HCT116 (cell line): ENCODE data around the gene ZNF862. TPM values are rescaled to one million over a fixed set of nuclear protein-coding genes. Genes with fewer than 3 reads are reported as not detected.

Source experiments
- ATAC-seq: fragments of 200-7000 bp; cut with Tn5 transposase; 2 replicates; pipeline ENCODE4 v1.9.1; 2020; ENCODE audit warnings: mild to moderate bottlenecking, moderate library complexity
- BruUV-seq: library from RNA; stranded (reverse); fragments of 400-500 nt; replicated peaks from 2 replicates; lab custom pipeline; 2021; lab: Mats Ljungman, UMichigan
- CTCF ChIA-PET: fragments of 300-600 bp; sonication (Branson Sonifier 250); formaldehyde crosslinking; loops from one replicate; lab custom pipeline; 2021; ENCODE audit warnings: antibody characterized with exemption; lab: Charles Lee
- POLR2A ChIA-PET: fragments of 300-600, 350-600 bp; sonication (Branson Sonifier 250); formaldehyde crosslinking; loops from one replicate; lab custom pipeline; 2021; ENCODE audit warnings: antibody characterized with exemption; lab: Charles Lee
- RAD21 ChIA-PET, 2 experiments: fragments of 300-600 bp; sonication (Branson Sonifier 250); formaldehyde crosslinking; loops; one replicate each; lab custom pipeline; 2023; ENCODE audit warnings: low total read pairs in 2 of 2; ENCODE audit not compliant: uncharacterized antibody in 2 of 2, unreplicated experiment in 2 of 2, low non-redundant PET in 1 of 2; lab: Charles Lee
- DNase-seq: peaks from one replicate; pipeline ENCODE4 v3.0.0-alpha.2; 2010; ENCODE audit warnings: low read depth, low spot score
- H2AFZ ChIP-seq: fragments of 200-600 bp; shearing (Covaris generic), sonication (generic); 2 replicates; pipeline ENCODE4 v1.6.1; 2017; ENCODE audit warnings: low read depth, mixed run types, mixed read lengths, antibody characterized with exemption, low read length; ENCODE audit not compliant: poor library complexity, severe bottlenecking
- H3K27ac ChIP-seq: 2 replicates; pipeline ENCODE4 v1.5.1; 2012; ENCODE audit warnings: low read depth, low read length
- H3K27me3 ChIP-seq: fragments of 200-600 bp; sonication (generic); 2 replicates; pipeline ENCODE4 v1.6.1; 2016; ENCODE audit warnings: mixed run types, low read length, mixed read lengths; ENCODE audit not compliant: insufficient read depth
- H3K36me3 ChIP-seq, 2 experiments: fragments of 200-500 bp in 1 of 2; fragments of 200-600 bp in 1 of 2; sonication (Bioruptor generic) in 1 of 2; sonication (generic) in 1 of 2; 2 replicates each; pipeline versions ENCODE4 v1.5.1 to v1.6.1; 2014 to 2016; ENCODE audit warnings: low read length in 2 of 2, inconsistent platforms in 1 of 2, mixed read lengths in 1 of 2, mixed run types in 1 of 2; ENCODE audit not compliant: insufficient read depth in 2 of 2, control insufficient read depth in 1 of 2
- H3K4me1 ChIP-seq, 2 experiments: fragments of 200-600 bp in 1 of 2; sonication (generic) in 1 of 2; 2 replicates each; pipeline versions ENCODE4 v1.5.1 to v1.6.1; 2012 to 2017; ENCODE audit warnings: low read length in 2 of 2, inconsistent platforms in 1 of 2, mild to moderate bottlenecking in 1 of 2, mixed read lengths in 1 of 2, mixed run types in 1 of 2, moderate library complexity in 1 of 2; ENCODE audit not compliant: insufficient read depth in 2 of 2, control insufficient read depth in 1 of 2
- H3K4me2 ChIP-seq: fragments of 200-600 bp; sonication (generic); 2 replicates; pipeline ENCODE4 v1.6.1; 2017; ENCODE audit warnings: mixed run types, low read length, mixed read lengths
- H3K4me3 ChIP-seq, 2 experiments: fragments of 200-600 bp in 1 of 2; sonication (generic) in 1 of 2; replicated peaks in 1 of 2; 2 replicates each; pipeline ENCODE4 v1.5.1; 2011 to 2016; ENCODE audit warnings: low read length in 2 of 2, control low read depth in 1 of 2, low read depth in 1 of 2, mild to moderate bottlenecking in 1 of 2, mixed read lengths in 1 of 2, mixed run types in 1 of 2
- H3K79me2 ChIP-seq: fragments of 200-600 bp; sonication (generic); 2 replicates; pipeline ENCODE4 v1.6.1; 2017; ENCODE audit warnings: mild to moderate bottlenecking, mixed run types, low read length, moderate library complexity, mixed read lengths; ENCODE audit not compliant: insufficient read depth
- H3K9ac ChIP-seq: fragments of 200-600 bp; sonication (generic); 2 replicates; pipeline ENCODE4 v1.6.1; 2016; ENCODE audit warnings: low read length, mixed read lengths
- H3K9me2 ChIP-seq: fragments of 200-600 bp; sonication (generic), shearing (Covaris generic); 2 replicates; pipeline ENCODE4 v1.6.1; 2017; ENCODE audit warnings: mixed run types, mild to moderate bottlenecking, moderate library complexity; ENCODE audit not compliant: insufficient read depth
- H3K9me3 ChIP-seq, 2 experiments: fragments of 200-500 bp in 1 of 2; fragments of 200-600 bp in 1 of 2; sonication (Bioruptor generic) in 1 of 2; sonication (generic) in 1 of 2; 2 replicates each; pipeline ENCODE4 v1.6.1; 2014 to 2017; ENCODE audit warnings: low read length in 2 of 2, mixed read lengths in 2 of 2, inconsistent platforms in 1 of 2, low read depth in 1 of 2, mild to moderate bottlenecking in 1 of 2, mixed run types in 1 of 2, moderate library complexity in 1 of 2; ENCODE audit not compliant: control insufficient read depth in 1 of 2, insufficient read depth in 1 of 2
- H4K20me1 ChIP-seq: fragments of 200-600 bp; sonication (generic), shearing (Covaris generic); 2 replicates; pipeline ENCODE4 v1.6.1; 2017; ENCODE audit warnings: mixed run types, mild to moderate bottlenecking, moderate library complexity; ENCODE audit not compliant: insufficient read depth
- CEBPB ChIP-seq: IDR thresholded peaks from 2 replicates; pipeline ENCODE4 v1.6.1; 2012; ENCODE audit warnings: low read depth
- CTCF ChIP-seq, 3 experiments: fragments of 200-600 bp in 1 of 3; sonication (generic) in 1 of 3; IDR thresholded peaks in 2 of 3; conservative IDR thresholded peaks in 1 of 3; 2 replicates each; pipeline ENCODE4 v1.5.1; 2012 to 2017; ENCODE audit warnings: low read depth in 2 of 3, low read length in 2 of 3, antibody characterized with exemption in 1 of 3, borderline replicate concordance in 1 of 3, control low read depth in 1 of 3, mild to moderate bottlenecking in 1 of 3, mixed read lengths in 1 of 3, mixed run types in 1 of 3, moderate library complexity in 1 of 3; ENCODE audit not compliant: insufficient read depth in 1 of 3
- EGR1 ChIP-seq: IDR thresholded peaks from 2 replicates; pipeline ENCODE4 v1.6.1; 2012; ENCODE audit warnings: low read depth
- EZH2phosphoT487 ChIP-seq: fragments of 200-600 bp; IDR thresholded peaks from 2 replicates; pipeline ENCODE4 v1.6.1; 2018; ENCODE audit warnings: antibody characterized with exemption, borderline replicate concordance
- POLR2AphosphoS5 ChIP-seq: IDR thresholded peaks from 2 replicates; pipeline ENCODE4 v1.6.1; 2011; ENCODE audit warnings: mild to moderate bottlenecking, low read depth, low read length, moderate library complexity
- SP1 ChIP-seq: IDR thresholded peaks from 2 replicates; pipeline ENCODE4 v1.6.1; 2012; ENCODE audit warnings: low read depth
- SRF ChIP-seq: IDR thresholded peaks from 2 replicates; pipeline ENCODE4 v1.6.1; 2012; ENCODE audit warnings: low read depth
- TCF7L2 ChIP-seq: IDR thresholded peaks from 2 replicates; pipeline ENCODE4 v1.7.0; 2011; ENCODE audit warnings: borderline replicate concordance, inconsistent platforms; ENCODE audit not compliant: insufficient read depth, insufficient read length; ENCODE audit errors: extremely low read depth
- intact Hi-C: fragments of 100-400 bp; cut with micrococcal nuclease; formaldehyde crosslinking; loops from 2 replicates; pipeline ENCODE4 v1.10.0; 2022
- total RNA-seq: library from RNA; stranded (reverse); gene quantifications from one replicate; pipeline ENCODE4 v1.2.1, GENCODE V29; 2021; ENCODE audit not compliant: unreplicated experiment

The ZNF862 gene
- total RNA-seq, 1 experiment from 2014 or later, result 8.5 TPM

GRCh38 chr7:149859369-149859768 lies 21.2 kb downstream of the ZNF862 start:
- no peaks in the 10 kb centered on the region for H3K9me2 ChIP-seq
- H3K27me3 ChIP-seq, result no peaks in the 10 kb centered on the region
- DNase-seq (no peak), ATAC-seq (no peak)
- H4K20me1 ChIP-seq, result no peaks in the 10 kb centered on the region
- no peaks in the 10 kb centered on the region for H3K9me3 ChIP-seq
- BruUV-seq, result no TSS peak
- no peak overlapping the region for H3K9ac ChIP-seq
- no peak overlapping the region for H3K4me2 ChIP-seq
- no peak overlapping the region for H3K4me3 ChIP-seq
- peaks cover 19 to 30% of the 10 kb centered on the region in 2 experiments for H3K4me1 ChIP-seq
- RAD21 ChIA-PET, result no interaction called here
- POLR2A ChIA-PET, result no interaction called here
- H3K79me2 ChIP-seq, result no peaks in the 10 kb centered on the region
- no peak overlapping the region for H2AFZ ChIP-seq
- TF ChIP-seq POLR2AphosphoS5 (no peak), EZH2phosphoT487 (no peak), SRF (no peak), EGR1 (no peak), TCF7L2 (no peak), CTCF (IDR thresholded peaks at IDR 0.05 in 2 of 3, conservative IDR thresholded peaks at IDR 0.05 in 1 of 3; ENCODE audit: borderline replicate concordance in 1 of 3, insufficient read depth in 1 of 3, low read depth in 2 of 3, low read length in 2 of 3) (no peak), SP1 (no peak), CEBPB (no peak)
- no peak overlapping the region for H3K27ac ChIP-seq
- intact Hi-C loops, result no loop called here
- CTCF ChIA-PET, result no interaction called here
- H3K36me3 ChIP-seq, result no peaks in the 10 kb centered on the region

- no peaks in the 10 kb centered on the region for H3K36me3 ChIP-seq
- ATAC-seq, result no peak
- peaks cover 14 to 25% of the 10 kb centered on the region in 2 experiments for H3K4me1 ChIP-seq
- ChIA-PET POLR2A (no interaction called here), CTCF (no interaction called here), RAD21 (no interaction called here)
- no peaks in the 10 kb centered on the region for H3K27me3 ChIP-seq
- no peak overlapping the region for H3K9ac ChIP-seq
- BruUV-seq, result no TSS peak
- H3K4me3 ChIP-seq, result no peak overlapping the region
- H3K9me3 ChIP-seq, result no peaks in the 10 kb centered on the region
- H4K20me1 ChIP-seq, result no peaks in the 10 kb centered on the region
- H3K79me2 ChIP-seq, result no peaks in the 10 kb centered on the region
- TF ChIP-seq TCF7L2, result no peak
- no peak for DNase-seq
- H3K27ac ChIP-seq, result no peak overlapping the region
- H3K4me2 ChIP-seq, result no peak overlapping the region
- intact Hi-C loops, result no loop called here
- no peaks in the 10 kb centered on the region for H3K9me2 ChIP-seq
- no peak overlapping the region for H2AFZ ChIP-seq
Measured at GRCh38 chr7:149859876-149860275, 21.7 kb downstream of the ZNF862 start.
